Esophagus muscularis mucosa (tissue), 4 donors: Measurements from ENCODE around the gene ABCC5. TPM values are rescaled to one million over a fixed set of nuclear protein-coding genes. Genes with fewer than 3 reads are reported as not detected.

Source experiments
- DNase-seq: peaks from one replicate; pipeline ENCODE4 v3.0.0-alpha.2; 2017; ENCODE audit errors: extremely low spot score
- H3K27ac ChIP-seq, 4 donors: fragments of 200-600 bp; sonication (generic); replicated peaks in 1 of 4; 1 replicate in 3 of 4; 2 replicates in 1 of 4; pipeline ENCODE4 v1.5.1; 2016 to 2019; ENCODE audit warnings: mild to moderate bottlenecking in 1 of 4
- H3K27me3 ChIP-seq, 4 donors: fragments of 200-600 bp; sonication (generic); one replicate each; pipeline versions ENCODE4 v1.5.1 to v1.6.0; 2016 to 2019
- H3K36me3 ChIP-seq, 4 donors: fragments of 200-600 bp; sonication (generic); one replicate each; pipeline ENCODE4 v1.5.1; 2016 to 2019
- H3K4me1 ChIP-seq, 4 donors: fragments of 200-600 bp; sonication (generic); one replicate each; pipeline ENCODE4 v1.5.1; 2016 to 2019
- H3K4me3 ChIP-seq, 4 donors: fragments of 200-600 bp; sonication (generic); 1 replicate in 2 of 4; 2 replicates in 2 of 4; pipeline ENCODE4 v1.5.1; 2016 to 2019; ENCODE audit warnings: mild to moderate bottlenecking in 4 of 4, moderate library complexity in 1 of 4
- H3K9me3 ChIP-seq, 4 donors: fragments of 200-600 bp; sonication (generic); 1 replicate in 3 of 4; 2 replicates in 1 of 4; pipeline ENCODE4 v1.5.1; 2016 to 2019
- EP300 ChIP-seq: sonication (generic); formaldehyde crosslinking; IDR thresholded peaks from one replicate; pipeline ENCODE4 v1.6.1; 2017; ENCODE audit warnings: antibody characterized with exemption
- POLR2A ChIP-seq: fragments of 450-650 bp; IDR thresholded peaks from one replicate; pipeline ENCODE4 v1.6.1; 2017; ENCODE audit warnings: antibody characterized with exemption, moderate library complexity, mild to moderate bottlenecking, low read depth
- POLR2AphosphoS5 ChIP-seq, 2 donors: sonication (generic); formaldehyde crosslinking; IDR thresholded peaks; one replicate each; pipeline ENCODE4 v1.6.1; 2017; ENCODE audit warnings: antibody characterized with exemption in 2 of 2
- WGBS: methylation state at CpG from one replicate; pipeline ENCODE4 v1.1.5; 2018; 5-methylcytosine and 5-hydroxymethylcytosine counted together
- intact Hi-C: fragments of 100-400 bp; cut with DNase I; formaldehyde crosslinking; loops from one replicate; pipeline ENCODE4 v1.15.1; 2023
- total RNA-seq, 4 donors: library from RNA; depleted of rRNA; stranded (reverse); fragments of >200 nt; gene quantifications; one replicate each; pipeline versions ENCODE4 v1.1.0 to v1.2.1, GENCODE V29; 2016
- TF ChIP-seq, protein P1 (sequence below), 3 experiments: fragments of 200-600 bp in 2 of 3; fragments of 450-650 bp in 1 of 3; sonication (generic) in 2 of 3; IDR thresholded peaks; one replicate each; pipeline ENCODE4 v1.5.1; 2017 to 2019; ENCODE audit warnings: antibody characterized with exemption in 3 of 3, mild to moderate bottlenecking in 2 of 3, moderate library complexity in 1 of 3

Gene ABCC5
- total RNA-seq, 4 donors from 2014 or later, result 9.8 to 20.2 (median 17.6) TPM

DNA sequence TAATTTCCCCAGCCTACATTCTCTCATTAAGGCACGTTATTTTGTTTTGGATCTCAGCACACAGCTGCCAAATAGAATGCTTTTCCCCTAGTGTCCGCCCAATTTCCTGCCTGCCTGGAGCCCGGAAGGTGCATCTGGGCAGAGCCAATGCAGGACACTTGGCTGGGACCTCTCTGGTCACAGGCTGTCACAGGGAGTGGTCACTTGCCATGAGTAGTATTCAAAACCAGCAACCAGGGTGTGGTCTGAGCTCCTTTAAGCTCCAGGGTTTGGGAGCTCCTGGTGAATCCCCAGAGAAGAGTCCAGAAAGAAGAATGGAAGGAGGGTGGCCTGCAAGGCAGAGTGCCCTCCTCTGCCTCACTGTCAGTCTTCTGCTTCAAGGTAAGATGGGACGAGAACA is 35.1 kb upstream of the ABCC5 start, which contains the start of gene HTR3C:
Gene HTR3C, plus strand, starts transcription at position 281 of the 400 bp plus-strand sequence. Its CDS starts 34 bp downstream, at position 315.
- H3K27ac ChIP-seq, result no peak within 1 kb of the TSS
- H3K4me1 ChIP-seq, result no peaks in the 10 kb centered on the region
- H3K27me3 ChIP-seq, result no peaks in the 10 kb centered on the region
- TF ChIP-seq EP300 (no peak), POLR2A (no peak), POLR2AphosphoS5 (IDR thresholded peaks at IDR 0.05) (no peak)
- TF ChIP-seq, protein P1, sequence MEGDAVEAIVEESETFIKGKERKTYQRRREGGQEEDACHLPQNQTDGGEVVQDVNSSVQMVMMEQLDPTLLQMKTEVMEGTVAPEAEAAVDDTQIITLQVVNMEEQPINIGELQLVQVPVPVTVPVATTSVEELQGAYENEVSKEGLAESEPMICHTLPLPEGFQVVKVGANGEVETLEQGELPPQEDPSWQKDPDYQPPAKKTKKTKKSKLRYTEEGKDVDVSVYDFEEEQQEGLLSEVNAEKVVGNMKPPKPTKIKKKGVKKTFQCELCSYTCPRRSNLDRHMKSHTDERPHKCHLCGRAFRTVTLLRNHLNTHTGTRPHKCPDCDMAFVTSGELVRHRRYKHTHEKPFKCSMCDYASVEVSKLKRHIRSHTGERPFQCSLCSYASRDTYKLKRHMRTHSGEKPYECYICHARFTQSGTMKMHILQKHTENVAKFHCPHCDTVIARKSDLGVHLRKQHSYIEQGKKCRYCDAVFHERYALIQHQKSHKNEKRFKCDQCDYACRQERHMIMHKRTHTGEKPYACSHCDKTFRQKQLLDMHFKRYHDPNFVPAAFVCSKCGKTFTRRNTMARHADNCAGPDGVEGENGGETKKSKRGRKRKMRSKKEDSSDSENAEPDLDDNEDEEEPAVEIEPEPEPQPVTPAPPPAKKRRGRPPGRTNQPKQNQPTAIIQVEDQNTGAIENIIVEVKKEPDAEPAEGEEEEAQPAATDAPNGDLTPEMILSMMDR (IDR thresholded peaks at IDR 0.05), result no peak
- H3K4me3 ChIP-seq, result no peak within 1 kb of the TSS
- H3K36me3 ChIP-seq, result no peaks in the 10 kb centered on the region
- no peak for DNase-seq
- no peaks in the 10 kb centered on the region for H3K9me3 ChIP-seq
- WGBS, result 68% methylated on average over 4 of the region's 4 CpGs
- intact Hi-C loops, result no loop called here

DNA sequence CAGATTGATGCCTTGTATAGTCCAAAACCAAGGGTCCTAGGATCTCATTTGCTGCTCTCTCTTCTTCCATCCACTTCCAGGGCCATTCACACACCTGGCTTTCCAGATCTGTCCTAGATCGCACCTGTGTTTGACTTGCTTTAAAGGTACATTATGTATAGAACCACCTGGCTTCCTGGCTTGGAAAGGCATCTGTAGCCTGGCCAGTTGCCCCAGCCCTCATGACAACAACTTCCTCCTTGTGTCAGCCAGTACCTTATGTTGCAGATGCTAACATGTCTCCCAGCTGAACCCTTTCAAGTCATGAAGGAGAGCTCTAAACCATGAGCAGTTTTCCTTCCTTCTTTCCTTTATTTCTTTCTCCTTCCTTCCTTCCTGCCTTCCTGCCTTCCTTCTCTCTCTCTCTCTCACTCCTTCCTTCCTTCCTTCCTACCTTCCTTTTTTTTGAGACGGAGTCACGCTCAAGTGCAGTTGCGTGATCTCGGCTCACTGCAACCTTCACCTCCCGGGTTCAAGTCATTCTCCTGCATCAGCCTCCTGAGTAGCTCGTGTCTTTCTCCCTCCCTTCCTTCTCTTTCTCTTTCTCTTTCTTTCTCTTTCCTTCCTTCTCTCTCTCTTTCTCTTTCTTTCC is 32.6 kb upstream of the ABCC5 start:
- no peaks in the 10 kb centered on the region for H3K9me3 ChIP-seq
- H3K4me3 ChIP-seq, result no peak overlapping the region
- H3K36me3 ChIP-seq, result no peaks in the 10 kb centered on the region
- H3K27me3 ChIP-seq, result no peaks in the 10 kb centered on the region
- TF ChIP-seq POLR2AphosphoS5 (IDR thresholded peaks at IDR 0.05), result no peak
- TF ChIP-seq, protein P1 (IDR thresholded peaks at IDR 0.05), result no peak
- TF ChIP-seq EP300, result no peak
- no peak for TF ChIP-seq POLR2A
- no peak for DNase-seq
- H3K4me1 ChIP-seq, result no peaks in the 10 kb centered on the region
- intact Hi-C loops, result no loop called here
- no peak overlapping the region for H3K27ac ChIP-seq
- 84% methylated on average over 7 of the region's 7 CpGs for WGBS

DNA sequence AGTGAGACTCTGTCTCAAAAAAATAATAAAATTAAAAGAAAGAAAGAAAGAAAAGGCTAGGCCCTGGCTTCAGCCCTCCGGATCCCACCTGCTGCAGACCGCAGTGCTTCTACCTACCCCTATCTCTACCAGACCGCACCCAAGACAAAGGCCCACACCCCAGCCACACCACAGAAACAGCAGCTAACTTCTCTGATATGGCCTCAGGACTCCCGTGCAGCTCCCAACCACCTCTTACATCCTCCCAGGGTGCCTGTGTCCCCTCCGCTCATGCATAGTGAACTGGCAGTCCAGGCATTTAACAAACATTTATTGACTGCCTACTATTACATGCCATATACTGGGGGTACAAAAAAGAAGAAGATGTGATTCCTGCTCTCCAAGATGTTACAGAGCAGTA is 28.3 kb upstream of the ABCC5 start:
- no peak for DNase-seq
- intact Hi-C loops, result no loop called here
- H3K27me3 ChIP-seq, result no peaks in the 10 kb centered on the region
- no peaks in the 10 kb centered on the region for H3K4me1 ChIP-seq
- no peaks in the 10 kb centered on the region for H3K9me3 ChIP-seq
- no peaks in the 10 kb centered on the region for H3K36me3 ChIP-seq
- TF ChIP-seq, protein P1 (IDR thresholded peaks at IDR 0.05), result no peak
- no peak for TF ChIP-seq EP300
- no peak for TF ChIP-seq POLR2AphosphoS5 (IDR thresholded peaks at IDR 0.05)
- no peak for TF ChIP-seq POLR2A
- no peak overlapping the region for H3K27ac ChIP-seq
- WGBS, result 91% methylated on average over 5 of the region's 5 CpGs
- H3K4me3 ChIP-seq, result no peak overlapping the region

DNA sequence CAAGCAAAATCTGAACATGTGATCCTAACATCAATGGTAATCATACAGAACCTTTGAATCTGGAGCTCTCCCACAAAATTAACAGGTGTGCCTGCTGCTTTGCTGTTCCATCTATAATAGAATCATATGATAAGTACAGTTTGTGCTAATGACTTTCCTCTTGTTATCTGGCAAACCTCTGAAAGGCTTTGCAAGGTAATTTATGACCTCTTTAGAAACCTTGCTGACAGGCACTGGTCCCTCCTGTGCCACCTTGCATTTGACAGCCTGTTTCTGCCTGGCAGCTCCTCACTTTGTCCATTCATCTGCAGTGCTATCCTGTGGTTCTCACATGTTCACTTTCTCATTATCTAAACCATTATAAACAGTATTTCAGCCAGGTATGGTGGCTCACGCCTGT is 24.9 kb upstream of the ABCC5 start:
- 100% methylated on average over 1 of the region's 1 CpG for WGBS

More for the DNA sequence above, 24.9 kb upstream of the ABCC5 start:
- Histone ChIP-seq H3K36me3 (no peaks in the 10 kb centered on the region), H3K9me3 (no peaks in the 10 kb centered on the region), H3K4me3 (no peak overlapping the region), H3K4me1 (peaks cover 0 to 12% (median 5%) of the 10 kb centered on the region in 4 donors), H3K27ac (no peak overlapping the region), H3K27me3 (no peaks in the 10 kb centered on the region)
- no peak for DNase-seq
- intact Hi-C loops, result no loop called here
- TF ChIP-seq, protein P1 (IDR thresholded peaks at IDR 0.05), result no peak
- no peak for TF ChIP-seq POLR2AphosphoS5 (IDR thresholded peaks at IDR 0.05)
- no peak for TF ChIP-seq EP300
- TF ChIP-seq POLR2A, result no peak
